Activated B cell treated with CpG ODN at 0.5 μM for 24 hours (primary cell): ENCODE data around the gene OR10A7. TPM values are rescaled to one million over a fixed set of nuclear protein-coding genes. Genes with fewer than 3 reads are reported as not detected.

ENCODE experiments used
- ATAC-seq: fragments of 200-7000 bp; cut with Tn5 transposase; one replicate; pipeline ENCODE4 v1.10.0; 2021; ENCODE audit warnings: low read depth, mild to moderate bottlenecking, moderate library complexity
- CTCF ChIA-PET: fragments of 350-600 bp; sonication (Branson Sonifier 250); formaldehyde crosslinking; loops from one replicate; lab custom pipeline; 2021; ENCODE audit warnings: antibody characterized with exemption; lab: Charles Lee
- POLR2A ChIA-PET: fragments of 350-600 bp; sonication (Branson Sonifier 250); formaldehyde crosslinking; loops from one replicate; lab custom pipeline; 2021; ENCODE audit warnings: antibody characterized with exemption; lab: Charles Lee
- DNase-seq: peaks from one replicate; pipeline ENCODE4 v3.0.0; 2022
- H3K27ac Mint-ChIP-seq: one replicate; pipeline ENCODE4 v1.8.0; 2020; ENCODE audit warnings: mixed read lengths
- H3K27me3 Mint-ChIP-seq: one replicate; pipeline ENCODE4 v1.8.0; 2021; ENCODE audit warnings: mixed read lengths
- H3K36me3 Mint-ChIP-seq: one replicate; pipeline ENCODE4 v1.8.0; 2021; ENCODE audit warnings: low read depth, mixed read lengths
- H3K4me1 Mint-ChIP-seq: one replicate; pipeline ENCODE4 v1.8.0; 2021; ENCODE audit warnings: mixed read lengths
- H3K4me3 Mint-ChIP-seq: one replicate; pipeline ENCODE4 v1.8.0; 2020; ENCODE audit warnings: mild to moderate bottlenecking, mixed read lengths
- H3K9me3 Mint-ChIP-seq: one replicate; pipeline ENCODE4 v1.8.0; 2020; ENCODE audit warnings: mixed read lengths
- CTCF ChIP-seq: fragments of 200-600 bp; IDR thresholded peaks from one replicate; pipeline ENCODE4 v1.8.0; 2022; ENCODE audit warnings: antibody characterized with exemption, mild to moderate bottlenecking
- intact Hi-C: fragments of 100-400 bp; cut with micrococcal nuclease; formaldehyde crosslinking; loops from one replicate; pipeline ENCODE4 v1.15.1; 2024
- total RNA-seq: library from RNA; stranded (reverse); gene quantifications from 2 replicates; pipeline ENCODE4 v1.2.3, GENCODE V29; 2022

Gene OR10A7
- total RNA-seq, 1 donor from 2014 or later: not detected

GRCh38 chr12:55246159-55246558 is 25.3 kb downstream of the OR10A7 start:
- H3K9me3 Mint-ChIP-seq: no peaks in the 10 kb centered on the region
- ChIA-PET POLR2A (no interaction called here), CTCF (no interaction called here)
- no peak for ATAC-seq
- H3K4me3 Mint-ChIP-seq: no peak overlapping the region
- no peak overlapping the region for H3K27ac Mint-ChIP-seq
- intact Hi-C loops: no loop called here
- no peak for TF ChIP-seq CTCF
- no peak for DNase-seq
- H3K27me3 Mint-ChIP-seq: peaks cover 8% of the 10 kb centered on the region
- H3K4me1 Mint-ChIP-seq: no peaks in the 10 kb centered on the region
- H3K36me3 Mint-ChIP-seq: no peaks in the 10 kb centered on the region

- H3K27me3 Mint-ChIP-seq: peaks cover 11% of the 10 kb centered on the region
- ATAC-seq: no peak
- no peaks in the 10 kb centered on the region for H3K36me3 Mint-ChIP-seq
- H3K9me3 Mint-ChIP-seq: no peaks in the 10 kb centered on the region
- H3K4me1 Mint-ChIP-seq: no peaks in the 10 kb centered on the region
- ChIA-PET POLR2A (no interaction called here), CTCF (no interaction called here)
- H3K4me3 Mint-ChIP-seq: no peak overlapping the region
- H3K27ac Mint-ChIP-seq: no peak overlapping the region
- DNase-seq: no peak
- no peak for TF ChIP-seq CTCF
- intact Hi-C loops: no loop called here
These were observed 30.1 kb downstream of the OR10A7 start for GRCh38 chr12:55250944-55251343.

- no peak for ATAC-seq
- intact Hi-C loops: no loop called here
- CTCF ChIA-PET: no interaction called here
- no peaks in the 10 kb centered on the region for H3K36me3 Mint-ChIP-seq
- H3K9me3 Mint-ChIP-seq: no peaks in the 10 kb centered on the region
- POLR2A ChIA-PET: no interaction called here
- peaks cover 6% of the 10 kb centered on the region for H3K27me3 Mint-ChIP-seq
- no peaks in the 10 kb centered on the region for H3K4me1 Mint-ChIP-seq
- TF ChIP-seq CTCF: no peak
- H3K4me3 Mint-ChIP-seq: no peak overlapping the region
- no peak for DNase-seq
- H3K27ac Mint-ChIP-seq: no peak overlapping the region
These were observed 32.5 kb downstream of the OR10A7 start for GRCh38 chr12:55253281-55253680.

GRCh38 chr12:55256831-55257230 is 36.0 kb downstream of the OR10A7 start:
- no peak for TF ChIP-seq CTCF
- Mint-ChIP-seq H3K27me3 (peaks cover 4% of the 10 kb centered on the region), H3K4me3 (no peak overlapping the region), H3K4me1 (no peaks in the 10 kb centered on the region), H3K27ac (no peak overlapping the region), H3K9me3 (no peaks in the 10 kb centered on the region), H3K36me3 (no peaks in the 10 kb centered on the region)
- intact Hi-C loops: no loop called here
- ChIA-PET CTCF (interaction anchor here (0.6 kb wide), 1 partner anchor 14 kb away, joined by 3 read pairs; no protein-coding TSS in a partner anchor), POLR2A (no interaction called here)
- no peak for DNase-seq
- no peak for ATAC-seq

GRCh38 chr12:55258303-55258702 is 37.5 kb downstream of the OR10A7 start:
- POLR2A ChIA-PET: no interaction called here
- TF ChIP-seq CTCF: no peak

More at GRCh38 chr12:55258303-55258702, 37.5 kb downstream of the OR10A7 start:
- CTCF ChIA-PET: no interaction called here
- no peak for DNase-seq
- Mint-ChIP-seq H3K4me3 (no peak overlapping the region), H3K9me3 (no peaks in the 10 kb centered on the region), H3K27me3 (peaks cover 4% of the 10 kb centered on the region), H3K36me3 (no peaks in the 10 kb centered on the region), H3K4me1 (no peaks in the 10 kb centered on the region), H3K27ac (no peak overlapping the region)
- intact Hi-C loops: no loop called here
- no peak for ATAC-seq

Other genes with a start within 250 kb of the OR10A7 start
- gene TESPA1, start 236.3 kb upstream of the OR10A7 start, total RNA-seq: 31.5 and 35.5 TPM in 2 replicates
- gene NEUROD4, start 201.1 kb upstream of the OR10A7 start, total RNA-seq: not detected in 2 replicates
- gene OR9K2, start 94.6 kb upstream of the OR10A7 start, total RNA-seq: not detected in 2 replicates
- not detected in 2 replicates for gene OR6C74, start 23.6 kb downstream of the OR10A7 start, total RNA-seq
- not detected in 2 replicates for gene OR6C6, start 75.5 kb downstream of the OR10A7 start, total RNA-seq
- gene OR6C1, start 93.3 kb downstream of the OR10A7 start, total RNA-seq: not detected in 2 replicates
- gene OR6C3, start 109.7 kb downstream of the OR10A7 start, total RNA-seq: not detected in 2 replicates
- not detected in 2 replicates for gene OR6C75, start 141.9 kb downstream of the OR10A7 start, total RNA-seq
- gene OR6C65, start 179.5 kb downstream of the OR10A7 start, total RNA-seq: not detected in 2 replicates
- gene OR6C76, start 205.2 kb downstream of the OR10A7 start, total RNA-seq: not detected in 2 replicates
- not detected in 2 replicates for gene OR6C2, start 223.1 kb downstream of the OR10A7 start, total RNA-seq
- not detected in 2 replicates for gene OR6C70, start 249.1 kb downstream of the OR10A7 start, total RNA-seq